H9 (cell line): ENCODE data around the gene ADRM1. TPM values are rescaled to one million over a fixed set of nuclear protein-coding genes. Genes with fewer than 3 reads are reported as not detected.

Experiments used
- DNase-seq: peaks from one replicate; pipeline ENCODE4 v3.0.0-alpha.2; 2017
- H2AFZ ChIP-seq: one replicate; pipeline ENCODE4 v1.6.1; 2013; ENCODE audit warnings: mild to moderate bottlenecking, low read length, control low read depth, moderate library complexity
- H2AK5ac ChIP-seq: 2 replicates; pipeline ENCODE4 v1.6.1; 2013; ENCODE audit warnings: low read length, control low read depth, mixed read lengths; ENCODE audit not compliant: insufficient read length
- H2BK120ac ChIP-seq: one replicate; pipeline ENCODE4 v1.6.1; 2013; ENCODE audit warnings: low read depth, mild to moderate bottlenecking, low read length, control low read depth, inconsistent platforms; ENCODE audit not compliant: poor library complexity, severe bottlenecking
- H2BK12ac ChIP-seq: 2 replicates; pipeline ENCODE4 v1.6.1; 2013; ENCODE audit warnings: low read length, control low read depth, mixed read lengths, low read depth; ENCODE audit not compliant: insufficient read length
- H2BK15ac ChIP-seq: 2 replicates; pipeline ENCODE4 v1.6.1; 2013; ENCODE audit warnings: low read depth, low read length, control low read depth
- H2BK20ac ChIP-seq: one replicate; pipeline ENCODE4 v1.6.1; 2013; ENCODE audit warnings: low read depth, mild to moderate bottlenecking, low read length, control low read depth, inconsistent platforms; ENCODE audit not compliant: poor library complexity, severe bottlenecking
- H2BK5ac ChIP-seq: 2 replicates; pipeline ENCODE4 v1.6.1; 2013; ENCODE audit warnings: low read length, control low read depth, mixed read lengths; ENCODE audit not compliant: insufficient read length
- H3K14ac ChIP-seq: 2 replicates; pipeline ENCODE4 v1.6.1; 2013; ENCODE audit warnings: low read length, control low read depth; ENCODE audit not compliant: insufficient read depth
- H3K18ac ChIP-seq: 2 replicates; pipeline ENCODE4 v1.6.1; 2013; ENCODE audit warnings: low read depth, mild to moderate bottlenecking, mixed read lengths, low read length, control low read depth; ENCODE audit not compliant: insufficient read length
- H3K23ac ChIP-seq: 2 replicates; pipeline ENCODE4 v1.6.1; 2013; ENCODE audit warnings: low read length, control low read depth, mixed read lengths, low read depth; ENCODE audit not compliant: insufficient read length
- H3K23me2 ChIP-seq: 2 replicates; pipeline ENCODE4 v1.6.1; 2013; ENCODE audit warnings: low read depth, mild to moderate bottlenecking, mixed read lengths, low read length, control low read depth; ENCODE audit not compliant: insufficient read length, poor library complexity, severe bottlenecking
- H3K27ac ChIP-seq: 2 replicates; pipeline ENCODE4 v1.5.1; 2013; ENCODE audit warnings: low read length, control low read depth, mixed read lengths, low read depth; ENCODE audit not compliant: insufficient read length
- H3K27me3 ChIP-seq: 2 replicates; pipeline ENCODE4 v1.6.1; 2013; ENCODE audit warnings: low read length, control low read depth, inconsistent platforms; ENCODE audit not compliant: insufficient read depth
- H3K4ac ChIP-seq: 2 replicates; pipeline ENCODE4 v1.6.1; 2013; ENCODE audit warnings: low read depth, mild to moderate bottlenecking, control low read depth, inconsistent platforms, low read length, moderate library complexity
- H3K4me1 ChIP-seq: 2 replicates; pipeline ENCODE4 v1.6.1; 2013; ENCODE audit warnings: low read length, control low read depth, inconsistent platforms; ENCODE audit not compliant: insufficient read depth
- H3K4me2 ChIP-seq: 2 replicates; pipeline ENCODE4 v1.6.1; 2013; ENCODE audit warnings: low read length, control low read depth, mixed read lengths; ENCODE audit not compliant: insufficient read length, insufficient read depth
- H3K56ac ChIP-seq: 2 replicates; pipeline ENCODE4 v1.6.1; 2013; ENCODE audit warnings: low read depth, mild to moderate bottlenecking, mixed read lengths, low read length, control low read depth; ENCODE audit not compliant: insufficient read length
- H3K79me1 ChIP-seq: 2 replicates; pipeline ENCODE4 v1.6.1; 2013; ENCODE audit warnings: low read depth, mild to moderate bottlenecking, moderate library complexity, low read length, control low read depth, inconsistent platforms; ENCODE audit not compliant: insufficient read depth, poor library complexity, severe bottlenecking
- H3K79me2 ChIP-seq: 2 replicates; pipeline ENCODE4 v1.6.1; 2013; ENCODE audit warnings: low read length, control low read depth, inconsistent platforms; ENCODE audit not compliant: insufficient read depth
- H3K9ac ChIP-seq: 2 replicates; pipeline ENCODE4 v1.6.1; 2013; ENCODE audit warnings: low read length, control low read depth, mixed read lengths; ENCODE audit not compliant: insufficient read length; ENCODE audit errors: extremely low read depth
- H3K9me3 ChIP-seq: one replicate; pipeline ENCODE4 v1.6.1; 2013; ENCODE audit warnings: low read depth, low read length, inconsistent platforms; ENCODE audit not compliant: control insufficient read depth
- H3T11ph ChIP-seq: one replicate; pipeline ENCODE4 v1.6.1; 2013; ENCODE audit warnings: mild to moderate bottlenecking, low read length, control low read depth, inconsistent platforms
- H4K20me1 ChIP-seq: one replicate; pipeline ENCODE4 v1.6.1; 2013; ENCODE audit not compliant: control insufficient read depth, insufficient read length, insufficient read depth
- H4K5ac ChIP-seq: 2 replicates; pipeline ENCODE4 v1.6.1; 2013; ENCODE audit warnings: low read depth, mild to moderate bottlenecking, mixed read lengths, low read length, control low read depth; ENCODE audit not compliant: insufficient read length
- H4K8ac ChIP-seq: replicated peaks from 2 replicates; pipeline ENCODE4 v1.6.1; 2013; ENCODE audit warnings: low read length, control low read depth, mixed read lengths, low read depth; ENCODE audit not compliant: insufficient read length
- H4K91ac ChIP-seq: 2 replicates; pipeline ENCODE4 v1.6.1; 2013; ENCODE audit warnings: low read depth, mild to moderate bottlenecking, moderate library complexity, mixed read lengths, low read length, control low read depth; ENCODE audit not compliant: insufficient read length
- H3K27ac Mint-ChIP-seq, 3 experiments: 2 replicates in 2 of 3; 3 replicates in 1 of 3; pipeline ENCODE4 v1.8.0; 2020 to 2021; ENCODE audit warnings: mixed read lengths in 3 of 3, mild to moderate bottlenecking in 1 of 3, moderate library complexity in 1 of 3
- H3K27me3 Mint-ChIP-seq: 2 replicates; pipeline ENCODE4 v1.8.0; 2021; ENCODE audit warnings: low read depth, mild to moderate bottlenecking, moderate library complexity, mixed read lengths
- H3K36me3 Mint-ChIP-seq, 3 experiments: 2 replicates in 2 of 3; 3 replicates in 1 of 3; pipeline ENCODE4 v1.8.0; 2020 to 2021; ENCODE audit warnings: low read depth in 3 of 3, mixed read lengths in 3 of 3; ENCODE audit not compliant: insufficient read depth in 1 of 3
- H3K4me1 Mint-ChIP-seq, 2 experiments: 2 replicates each; pipeline ENCODE4 v1.8.0; 2020; ENCODE audit warnings: mixed read lengths in 2 of 2
- H3K4me3 Mint-ChIP-seq, 2 experiments: 2 replicates in 1 of 2; 3 replicates in 1 of 2; pipeline ENCODE4 v1.8.0; 2020 to 2021; ENCODE audit warnings: mild to moderate bottlenecking in 2 of 2, mixed read lengths in 2 of 2, moderate library complexity in 1 of 2
- H3K9me3 Mint-ChIP-seq, 2 experiments: 2 replicates in 1 of 2; 3 replicates in 1 of 2; pipeline ENCODE4 v1.8.0; 2020; ENCODE audit warnings: mild to moderate bottlenecking in 2 of 2, mixed read lengths in 2 of 2, moderate library complexity in 1 of 2
- WGBS: extraction: QIAGEN DNeasy Blood & Tissue Kit; methylation state at CpG from one replicate; pipeline ENCODE4 v1.1.7; 2013; ENCODE audit warnings: missing lambda C conversion rate, low lambda C conversion rate, mixed read lengths; ENCODE audit not compliant: insufficient read length; ENCODE audit errors: extremely low coverage; 5-methylcytosine and 5-hydroxymethylcytosine counted together
- total RNA-seq: library from RNA; stranded (reverse); gene quantifications from 2 replicates; pipeline ENCODE4 v1.2.1, GENCODE V29; 2021
- TF ChIP-seq, protein P1 (sequence below): fragments of 200-600 bp; sonication (generic); conservative IDR thresholded peaks from 3 replicates; pipeline ENCODE4 v1.8.0; 2021; ENCODE audit warnings: antibody characterized with exemption, mild to moderate bottlenecking

Gene ADRM1
- total RNA-seq, 1 experiment from 2014 or later, result 153 TPM

DNA sequence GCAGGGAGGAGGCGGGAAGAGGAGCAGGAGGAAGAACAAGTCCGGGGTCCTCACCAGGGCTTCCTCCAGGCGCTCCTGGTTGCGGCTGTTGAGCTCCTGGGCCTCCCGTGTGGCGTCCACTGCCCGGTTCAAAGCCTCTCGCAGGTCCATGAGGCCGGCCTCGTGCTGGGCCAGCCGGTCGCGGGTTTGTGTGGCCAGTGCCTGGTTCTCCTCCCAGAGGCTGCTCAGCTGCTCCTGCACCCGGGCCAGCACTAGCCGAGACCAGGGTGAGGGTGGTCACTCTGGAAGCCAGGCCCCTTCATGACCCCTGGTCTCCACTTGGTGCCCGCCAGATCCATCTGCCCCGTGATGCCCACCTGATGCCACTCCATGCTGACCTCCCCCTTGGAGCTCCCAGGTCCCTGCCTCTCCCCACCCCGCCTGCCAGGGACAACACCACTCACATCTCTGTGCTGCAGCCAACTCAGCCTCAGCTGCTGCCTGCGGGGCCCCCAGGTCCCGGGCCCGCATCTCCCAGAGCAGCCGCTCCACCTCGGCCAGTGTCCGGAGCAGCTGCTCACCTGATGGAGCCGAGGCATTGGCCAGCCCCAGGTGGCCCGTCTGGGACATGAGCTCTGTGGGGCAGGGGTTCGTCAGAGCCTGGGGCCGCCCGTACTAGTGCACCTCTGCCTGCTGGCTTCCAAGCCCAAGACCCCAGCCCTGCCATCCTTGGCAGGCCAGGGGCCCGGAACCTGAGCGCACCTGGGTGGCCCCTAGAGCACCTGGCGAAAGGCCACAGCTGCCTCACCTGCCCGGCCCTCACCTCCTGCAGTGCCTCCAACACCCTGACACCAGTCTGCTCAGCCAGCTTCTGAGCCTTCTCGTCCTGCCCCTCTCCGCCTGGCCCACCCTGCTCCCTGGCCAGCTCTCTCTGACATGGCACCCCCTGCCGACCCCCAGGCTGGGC lies 15.9 kb downstream of the ADRM1 start:
- H3K27ac ChIP-seq, result no peak overlapping the region
- H3K36me3 Mint-ChIP-seq, result peaks cover 30 to 84% (median 65%) of the 10 kb centered on the region in 3 experiments

More for the DNA sequence above, 15.9 kb downstream of the ADRM1 start:
- H2BK15ac ChIP-seq, result no peak overlapping the region
- no peak overlapping the region for H3K56ac ChIP-seq
- Mint-ChIP-seq H3K27ac (peak overlapping the region in 1 of 3 experiments; percentile 40; a peak in 1 of 7 replicates), H3K4me3 (no peak overlapping the region), H3K4me1 (peaks cover 0 to 2% of the 10 kb centered on the region in 2 experiments; a peak in 1 of 4 replicates), H3K9me3 (peaks cover 3 to 23% of the 10 kb centered on the region in 2 experiments; a peak in 4 of 5 replicates), H3K27me3 (no peaks in the 10 kb centered on the region)
- H3K23ac ChIP-seq, result no peak overlapping the region
- no peaks in the 10 kb centered on the region for H3K27me3 ChIP-seq
- H3K4ac ChIP-seq, result no peak overlapping the region
- H2BK12ac ChIP-seq, result no peak overlapping the region
- H2BK20ac ChIP-seq, result no peak overlapping the region
- no peaks in the 10 kb centered on the region for H3K23me2 ChIP-seq
- H4K91ac ChIP-seq, result no peak overlapping the region
- no peaks in the 10 kb centered on the region for H3K79me2 ChIP-seq
- H3K79me1 ChIP-seq, result no peaks in the 10 kb centered on the region
- no peak overlapping the region for H3K9ac ChIP-seq
- no CpG with 5 or more reads among the region's 36 CpGs for WGBS
- TF ChIP-seq, protein P1, sequence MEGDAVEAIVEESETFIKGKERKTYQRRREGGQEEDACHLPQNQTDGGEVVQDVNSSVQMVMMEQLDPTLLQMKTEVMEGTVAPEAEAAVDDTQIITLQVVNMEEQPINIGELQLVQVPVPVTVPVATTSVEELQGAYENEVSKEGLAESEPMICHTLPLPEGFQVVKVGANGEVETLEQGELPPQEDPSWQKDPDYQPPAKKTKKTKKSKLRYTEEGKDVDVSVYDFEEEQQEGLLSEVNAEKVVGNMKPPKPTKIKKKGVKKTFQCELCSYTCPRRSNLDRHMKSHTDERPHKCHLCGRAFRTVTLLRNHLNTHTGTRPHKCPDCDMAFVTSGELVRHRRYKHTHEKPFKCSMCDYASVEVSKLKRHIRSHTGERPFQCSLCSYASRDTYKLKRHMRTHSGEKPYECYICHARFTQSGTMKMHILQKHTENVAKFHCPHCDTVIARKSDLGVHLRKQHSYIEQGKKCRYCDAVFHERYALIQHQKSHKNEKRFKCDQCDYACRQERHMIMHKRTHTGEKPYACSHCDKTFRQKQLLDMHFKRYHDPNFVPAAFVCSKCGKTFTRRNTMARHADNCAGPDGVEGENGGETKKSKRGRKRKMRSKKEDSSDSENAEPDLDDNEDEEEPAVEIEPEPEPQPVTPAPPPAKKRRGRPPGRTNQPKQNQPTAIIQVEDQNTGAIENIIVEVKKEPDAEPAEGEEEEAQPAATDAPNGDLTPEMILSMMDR, result no peak
- H3T11ph ChIP-seq, result no peak overlapping the region
- H4K5ac ChIP-seq, result no peak overlapping the region
- no peak overlapping the region for H4K8ac ChIP-seq
- H2BK120ac ChIP-seq, result no peak overlapping the region
- no peaks in the 10 kb centered on the region for H3K4me1 ChIP-seq
- no peaks in the 10 kb centered on the region for H4K20me1 ChIP-seq
- no peak overlapping the region for H2BK5ac ChIP-seq
- no peak overlapping the region for H2AK5ac ChIP-seq
- no peaks in the 10 kb centered on the region for H3K9me3 ChIP-seq
- no peak overlapping the region for H3K4me2 ChIP-seq
- no peak for DNase-seq
- H2AFZ ChIP-seq, result no peak overlapping the region
- H3K18ac ChIP-seq, result no peak overlapping the region
- H3K14ac ChIP-seq, result no peak overlapping the region; the same call in 1 of the 2 replicates
